Ishikawa (cell line): ENCODE data around the gene DRGX.

Experiments used
- CEBPB ChIP-seq: IDR thresholded peaks from 2 replicates; pipeline ENCODE4 v1.6.1; 2012
- CREB1 ChIP-seq: IDR thresholded peaks from 2 replicates; pipeline ENCODE4 v1.6.1; 2012; ENCODE audit warnings: low read depth
- EGR1 ChIP-seq: IDR thresholded peaks from 2 replicates; pipeline ENCODE4 v1.6.1; 2012
- EP300 ChIP-seq: IDR thresholded peaks from 2 replicates; pipeline ENCODE4 v1.6.1; 2012; ENCODE audit warnings: borderline replicate concordance
- FOXM1 ChIP-seq: IDR thresholded peaks from 2 replicates; pipeline ENCODE4 v1.6.1; 2012; ENCODE audit warnings: low read depth, borderline replicate concordance
- NFIC ChIP-seq: IDR thresholded peaks from 2 replicates; pipeline ENCODE4 v1.6.1; 2012
- RAD21 ChIP-seq: IDR thresholded peaks from 2 replicates; pipeline ENCODE4 v1.6.1; 2012; ENCODE audit warnings: low read depth
- TAF1 ChIP-seq: IDR thresholded peaks from 2 replicates; pipeline ENCODE4 v1.6.1; 2012; ENCODE audit warnings: low read depth, mild to moderate bottlenecking
- TCF12 ChIP-seq: IDR thresholded peaks from 2 replicates; pipeline ENCODE4 v1.6.1; 2012; ENCODE audit warnings: low read depth
- TEAD4 ChIP-seq: IDR thresholded peaks from 2 replicates; pipeline ENCODE4 v1.6.1; 2012
- YY1 ChIP-seq: IDR thresholded peaks from 2 replicates; pipeline ENCODE4 v1.6.1; 2012; ENCODE audit warnings: low read depth
- ZBTB7A ChIP-seq: IDR thresholded peaks from 2 replicates; pipeline ENCODE4 v1.6.1; 2012; ENCODE audit warnings: low read depth
- TF ChIP-seq, protein P1 (sequence below): IDR thresholded peaks from 2 replicates; pipeline ENCODE4 v1.6.1; 2012
- TF ChIP-seq, protein P2 (sequence below): IDR thresholded peaks from 2 replicates; pipeline ENCODE4 v1.6.1; 2012
- TF ChIP-seq, protein P3 (sequence below): IDR thresholded peaks from 2 replicates; pipeline ENCODE4 v1.6.1; 2012; ENCODE audit warnings: low read depth, mild to moderate bottlenecking

Gene DRGX

DNA sequence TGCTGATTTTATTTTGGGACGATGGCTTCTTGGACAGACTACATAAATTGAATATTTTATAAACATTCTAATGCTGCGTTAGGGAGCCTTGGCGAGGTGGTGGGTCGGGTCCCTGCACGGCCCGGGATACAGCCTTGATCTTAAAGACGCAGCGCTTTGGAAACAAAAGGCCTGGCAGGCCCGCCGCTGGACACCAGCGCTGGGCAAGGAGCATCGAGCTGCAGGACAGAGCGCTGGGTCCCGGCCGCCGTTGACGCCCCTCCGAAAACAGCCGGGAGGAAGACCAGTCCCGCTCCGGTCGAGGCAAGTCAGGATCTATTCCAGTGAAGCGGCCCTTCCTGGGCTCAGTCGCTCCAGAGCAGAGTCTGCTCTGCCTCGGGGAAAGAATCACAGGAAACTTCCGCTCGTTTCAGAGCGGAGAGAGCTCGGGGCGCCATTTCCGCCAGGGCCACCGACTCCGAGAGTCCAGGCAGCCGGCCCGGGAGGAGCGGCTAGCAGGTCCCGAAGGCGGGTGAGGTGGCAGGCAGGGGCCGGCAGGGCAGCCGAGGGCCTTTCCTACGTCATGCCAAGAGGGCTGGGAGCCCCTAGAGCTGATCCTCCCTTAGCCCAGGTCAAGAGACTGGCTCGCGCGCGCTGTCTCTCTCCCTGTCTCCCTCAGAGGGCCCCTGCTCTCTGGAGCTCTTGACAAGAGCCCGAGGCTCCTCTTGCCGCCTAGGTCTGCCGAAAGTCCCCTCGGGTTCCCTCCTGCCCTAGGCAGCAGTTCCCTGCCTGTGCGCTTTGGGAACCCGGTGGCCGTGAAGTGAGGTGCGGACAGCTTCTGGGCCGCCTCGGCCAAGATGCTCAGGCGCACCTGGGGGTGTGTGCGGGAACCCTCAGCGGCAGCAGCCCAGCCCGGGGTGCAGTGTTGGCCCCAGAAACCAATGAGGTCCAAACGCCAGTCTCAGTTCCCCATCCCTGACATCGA lies 1.4 kb upstream of the DRGX start:
- no peak for TF ChIP-seq EP300
- TF ChIP-seq, protein P1, sequence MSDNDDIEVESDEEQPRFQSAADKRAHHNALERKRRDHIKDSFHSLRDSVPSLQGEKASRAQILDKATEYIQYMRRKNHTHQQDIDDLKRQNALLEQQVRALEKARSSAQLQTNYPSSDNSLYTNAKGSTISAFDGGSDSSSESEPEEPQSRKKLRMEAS, result no peak
- TF ChIP-seq, protein P2, sequence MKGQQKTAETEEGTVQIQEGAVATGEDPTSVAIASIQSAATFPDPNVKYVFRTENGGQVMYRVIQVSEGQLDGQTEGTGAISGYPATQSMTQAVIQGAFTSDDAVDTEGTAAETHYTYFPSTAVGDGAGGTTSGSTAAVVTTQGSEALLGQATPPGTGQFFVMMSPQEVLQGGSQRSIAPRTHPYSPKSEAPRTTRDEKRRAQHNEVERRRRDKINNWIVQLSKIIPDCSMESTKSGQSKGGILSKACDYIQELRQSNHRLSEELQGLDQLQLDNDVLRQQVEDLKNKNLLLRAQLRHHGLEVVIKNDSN, result no peak
- no peak for TF ChIP-seq CEBPB
- TF ChIP-seq TCF12, result no peak
- TF ChIP-seq TEAD4, result no peak
- TF ChIP-seq CREB1, result no peak
- no peak for TF ChIP-seq ZBTB7A
- no peak for TF ChIP-seq TAF1
- TF ChIP-seq RAD21, result no peak

DNA sequence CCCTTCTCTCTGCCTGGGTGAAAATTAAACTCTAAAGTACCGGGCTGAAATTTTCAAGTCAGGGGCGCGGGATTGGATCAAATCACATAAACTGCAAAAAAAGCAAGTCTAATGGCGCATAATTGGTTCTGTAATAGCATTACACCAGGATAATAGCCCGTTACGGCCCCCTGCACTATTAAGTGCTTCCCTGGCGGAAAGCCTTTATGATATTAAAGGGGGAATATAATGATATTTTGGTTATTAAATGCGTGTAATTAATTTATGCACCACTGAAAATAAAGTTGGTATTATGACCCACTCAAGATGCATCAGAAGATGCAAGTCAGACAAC lies 744 bp upstream of the DRGX start:
- TF ChIP-seq EGR1 (no peak), CREB1 (no peak), TCF12 (no peak), TAF1 (no peak), NFIC (no peak), EP300 (no peak), FOXM1 (no peak)
- TF ChIP-seq, protein P2, result no peak
- TF ChIP-seq, protein P3, sequence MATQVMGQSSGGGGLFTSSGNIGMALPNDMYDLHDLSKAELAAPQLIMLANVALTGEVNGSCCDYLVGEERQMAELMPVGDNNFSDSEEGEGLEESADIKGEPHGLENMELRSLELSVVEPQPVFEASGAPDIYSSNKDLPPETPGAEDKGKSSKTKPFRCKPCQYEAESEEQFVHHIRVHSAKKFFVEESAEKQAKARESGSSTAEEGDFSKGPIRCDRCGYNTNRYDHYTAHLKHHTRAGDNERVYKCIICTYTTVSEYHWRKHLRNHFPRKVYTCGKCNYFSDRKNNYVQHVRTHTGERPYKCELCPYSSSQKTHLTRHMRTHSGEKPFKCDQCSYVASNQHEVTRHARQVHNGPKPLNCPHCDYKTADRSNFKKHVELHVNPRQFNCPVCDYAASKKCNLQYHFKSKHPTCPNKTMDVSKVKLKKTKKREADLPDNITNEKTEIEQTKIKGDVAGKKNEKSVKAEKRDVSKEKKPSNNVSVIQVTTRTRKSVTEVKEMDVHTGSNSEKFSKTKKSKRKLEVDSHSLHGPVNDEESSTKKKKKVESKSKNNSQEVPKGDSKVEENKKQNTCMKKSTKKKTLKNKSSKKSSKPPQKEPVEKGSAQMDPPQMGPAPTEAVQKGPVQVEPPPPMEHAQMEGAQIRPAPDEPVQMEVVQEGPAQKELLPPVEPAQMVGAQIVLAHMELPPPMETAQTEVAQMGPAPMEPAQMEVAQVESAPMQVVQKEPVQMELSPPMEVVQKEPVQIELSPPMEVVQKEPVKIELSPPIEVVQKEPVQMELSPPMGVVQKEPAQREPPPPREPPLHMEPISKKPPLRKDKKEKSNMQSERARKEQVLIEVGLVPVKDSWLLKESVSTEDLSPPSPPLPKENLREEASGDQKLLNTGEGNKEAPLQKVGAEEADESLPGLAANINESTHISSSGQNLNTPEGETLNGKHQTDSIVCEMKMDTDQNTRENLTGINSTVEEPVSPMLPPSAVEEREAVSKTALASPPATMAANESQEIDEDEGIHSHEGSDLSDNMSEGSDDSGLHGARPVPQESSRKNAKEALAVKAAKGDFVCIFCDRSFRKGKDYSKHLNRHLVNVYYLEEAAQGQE, result no peak
- TF ChIP-seq, protein P1, result no peak

DNA sequence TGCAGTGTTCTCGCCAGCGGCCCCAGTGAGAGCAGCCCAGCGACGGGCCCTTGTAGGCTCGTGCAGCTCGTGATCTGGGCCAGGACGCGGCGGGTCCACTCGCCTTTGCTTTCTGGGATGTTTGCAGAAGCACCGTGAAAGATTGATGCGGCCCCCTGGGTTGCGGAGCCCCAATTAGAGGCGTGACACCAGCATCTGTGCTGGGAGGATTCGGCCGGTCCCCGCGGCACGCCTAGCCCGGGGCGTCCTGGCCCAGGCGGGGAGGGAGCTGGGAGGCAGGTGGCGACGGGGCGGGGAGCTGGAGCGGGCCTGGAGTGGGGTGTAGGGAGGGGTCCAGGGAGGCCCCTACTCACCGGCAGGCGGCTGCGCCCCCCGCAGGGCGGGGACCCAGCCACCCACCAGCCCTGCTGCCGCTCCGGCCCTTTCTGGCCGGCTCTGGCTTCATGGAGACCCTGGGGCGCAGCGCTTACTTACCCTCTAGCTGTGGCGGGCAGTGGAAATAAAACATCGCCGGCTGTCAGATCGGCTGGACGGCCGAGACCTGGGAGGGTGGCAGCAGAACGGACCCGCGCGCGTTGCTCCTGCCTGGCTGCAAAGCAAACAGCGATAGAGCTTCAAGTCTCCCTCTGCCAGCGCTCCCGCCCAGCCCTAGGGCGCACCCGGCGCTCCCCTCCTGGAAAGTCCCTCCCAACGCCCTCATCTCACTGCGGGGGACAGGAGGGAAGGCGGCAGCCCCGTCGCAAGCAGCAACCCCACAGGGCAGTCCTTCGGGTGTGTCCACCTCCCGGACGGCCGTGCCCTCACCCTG lies 752 bp downstream of the DRGX start:
- TF ChIP-seq ZBTB7A (no peak), EGR1 (no peak), TAF1 (no peak), NFIC (no peak), CREB1 (no peak), TEAD4 (no peak), FOXM1 (no peak), EP300 (no peak), TCF12 (no peak), CEBPB (no peak), RAD21 (no peak), YY1 (no peak)
- TF ChIP-seq, protein P1, result no peak
- TF ChIP-seq, protein P3, result no peak
- TF ChIP-seq, protein P2, result no peak

DNA sequence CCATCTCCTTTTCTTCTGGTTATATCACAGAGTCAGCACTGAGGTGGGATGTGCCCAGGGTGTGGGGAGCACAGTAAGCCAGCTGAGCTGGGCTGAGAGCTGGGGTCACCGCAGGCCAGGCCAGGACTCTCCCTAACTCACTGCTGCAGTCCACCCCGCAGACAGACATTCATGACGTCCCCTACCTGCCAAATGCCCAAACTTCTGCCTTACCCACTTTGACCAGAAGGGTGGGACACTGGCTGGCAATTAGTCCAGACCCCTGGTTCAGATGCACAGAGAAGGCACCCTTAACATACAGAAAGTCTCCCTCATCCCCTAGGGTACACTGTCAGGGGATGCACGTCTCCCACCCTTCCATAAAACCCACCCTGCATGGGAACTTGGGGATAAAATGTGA lies 2.1 kb downstream of the DRGX start:
- TF ChIP-seq TEAD4 (no peak), TAF1 (no peak), ZBTB7A (no peak), RAD21 (no peak), TCF12 (no peak), CEBPB (no peak), YY1 (no peak), EGR1 (no peak), FOXM1 (no peak), EP300 (no peak), CREB1 (no peak)
- TF ChIP-seq, protein P2, result no peak
- TF ChIP-seq, protein P3, result no peak
- TF ChIP-seq, protein P1, result no peak
